Gastrocnemius medialis (tissue), 4 donors: ENCODE measurements around the gene TTLL9.

Experiments
- POLR2A ChIP-seq, 2 donors: fragments of 450-650 bp; IDR thresholded peaks; one replicate each; pipeline ENCODE4 v1.6.1; 2017; ENCODE audit warnings: antibody characterized with exemption in 2 of 2, mild to moderate bottlenecking in 2 of 2, moderate library complexity in 2 of 2
- TF ChIP-seq, protein P1 (sequence below), 5 experiments: fragments of 450-650 bp in 3 of 5; fragments of 200-600 bp in 2 of 5; sonication (generic) in 2 of 5; IDR thresholded peaks in 4 of 5; conservative IDR thresholded peaks in 1 of 5; 1 replicate in 4 of 5; 2 replicates in 1 of 5; pipeline ENCODE4 v1.5.1; 2016 to 2019; ENCODE audit warnings: antibody characterized with exemption in 5 of 5, mild to moderate bottlenecking in 3 of 5, moderate library complexity in 3 of 5

DNA sequence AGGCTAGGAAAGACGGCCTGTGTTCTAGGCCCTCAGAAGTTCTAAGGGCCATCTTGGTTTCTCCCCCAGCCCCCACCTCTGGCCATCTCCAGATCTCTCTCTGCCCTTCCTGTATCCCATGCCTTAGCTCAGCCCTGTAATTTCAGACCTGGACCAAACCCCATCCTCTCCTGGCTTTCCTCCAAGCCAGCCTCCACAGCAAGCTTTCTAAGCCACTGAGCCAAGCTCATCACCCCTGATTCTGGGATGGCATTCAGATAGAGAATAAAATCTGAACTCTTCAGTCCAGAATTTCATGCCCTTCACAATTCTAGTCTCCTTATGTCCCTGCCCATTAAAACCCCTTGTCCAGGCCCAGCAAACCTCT is 120.9 kb downstream of the TTLL9 start:
- TF ChIP-seq, protein P1, sequence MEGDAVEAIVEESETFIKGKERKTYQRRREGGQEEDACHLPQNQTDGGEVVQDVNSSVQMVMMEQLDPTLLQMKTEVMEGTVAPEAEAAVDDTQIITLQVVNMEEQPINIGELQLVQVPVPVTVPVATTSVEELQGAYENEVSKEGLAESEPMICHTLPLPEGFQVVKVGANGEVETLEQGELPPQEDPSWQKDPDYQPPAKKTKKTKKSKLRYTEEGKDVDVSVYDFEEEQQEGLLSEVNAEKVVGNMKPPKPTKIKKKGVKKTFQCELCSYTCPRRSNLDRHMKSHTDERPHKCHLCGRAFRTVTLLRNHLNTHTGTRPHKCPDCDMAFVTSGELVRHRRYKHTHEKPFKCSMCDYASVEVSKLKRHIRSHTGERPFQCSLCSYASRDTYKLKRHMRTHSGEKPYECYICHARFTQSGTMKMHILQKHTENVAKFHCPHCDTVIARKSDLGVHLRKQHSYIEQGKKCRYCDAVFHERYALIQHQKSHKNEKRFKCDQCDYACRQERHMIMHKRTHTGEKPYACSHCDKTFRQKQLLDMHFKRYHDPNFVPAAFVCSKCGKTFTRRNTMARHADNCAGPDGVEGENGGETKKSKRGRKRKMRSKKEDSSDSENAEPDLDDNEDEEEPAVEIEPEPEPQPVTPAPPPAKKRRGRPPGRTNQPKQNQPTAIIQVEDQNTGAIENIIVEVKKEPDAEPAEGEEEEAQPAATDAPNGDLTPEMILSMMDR (IDR thresholded peaks at IDR 0.05 in 4 of 5, conservative IDR thresholded peaks at IDR 0.05 in 1 of 5), result no peak
- TF ChIP-seq POLR2A (IDR thresholded peaks at IDR 0.05), result no peak
